ENCODE data around the gene CORO7.
"Not testable (repeated sequence)": the region's sequence is repeated elsewhere in the genome, so short reads cannot be mapped to it uniquely, and the experiment has no call there.

The CORO7 gene

DNA sequence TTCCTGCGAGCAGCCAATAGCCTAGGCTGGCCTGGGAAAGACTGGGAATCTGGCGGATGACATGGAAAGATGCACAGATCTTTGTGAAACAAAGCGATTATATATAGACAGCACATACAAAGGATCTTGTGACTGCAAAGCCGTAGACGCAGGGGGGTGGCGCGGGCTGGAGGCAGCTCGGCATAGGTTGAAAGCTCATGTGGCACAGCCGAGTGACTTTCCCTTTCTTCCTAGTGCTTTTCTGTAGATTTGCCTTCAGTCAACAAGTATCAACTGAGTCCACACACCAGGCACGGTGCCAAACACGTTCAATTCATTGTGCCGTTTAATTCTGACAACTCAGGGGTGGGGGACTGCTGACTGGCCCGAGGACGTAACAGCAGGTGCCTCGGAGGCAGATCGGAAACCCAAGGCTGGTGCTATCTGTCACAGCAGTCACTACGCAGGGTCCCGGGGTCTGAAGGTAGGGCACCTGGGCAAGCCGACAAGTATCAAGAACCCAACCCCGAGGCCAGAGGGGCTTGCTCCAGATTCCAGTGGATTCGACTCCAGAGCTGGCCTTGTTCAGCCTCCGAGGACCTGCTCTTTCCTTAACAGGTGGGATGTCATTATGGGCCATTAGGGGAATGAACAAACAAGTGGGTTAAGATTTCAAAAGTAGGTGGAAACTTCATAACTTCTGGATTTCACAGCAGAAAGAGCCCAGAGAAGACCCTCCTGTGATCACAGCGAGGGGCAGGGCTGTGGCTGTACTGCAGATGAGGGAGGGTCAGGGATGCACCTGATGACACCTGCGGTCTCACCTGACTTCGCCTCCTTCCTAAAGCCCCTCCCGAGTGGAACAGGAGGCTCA lies 71.2 kb downstream of the CORO7 start:
- TF ChIP-seq CTCF (IDR thresholded peaks at IDR 0.05; ENCODE audit: control insufficient read depth, extremely low read depth, insufficient read depth): no peak
- DNase-seq (ENCODE audit: low read depth): no peak
- no peak overlapping the region for H3K4me3 ChIP-seq (ENCODE audit: low read depth, low read length)

DNA sequence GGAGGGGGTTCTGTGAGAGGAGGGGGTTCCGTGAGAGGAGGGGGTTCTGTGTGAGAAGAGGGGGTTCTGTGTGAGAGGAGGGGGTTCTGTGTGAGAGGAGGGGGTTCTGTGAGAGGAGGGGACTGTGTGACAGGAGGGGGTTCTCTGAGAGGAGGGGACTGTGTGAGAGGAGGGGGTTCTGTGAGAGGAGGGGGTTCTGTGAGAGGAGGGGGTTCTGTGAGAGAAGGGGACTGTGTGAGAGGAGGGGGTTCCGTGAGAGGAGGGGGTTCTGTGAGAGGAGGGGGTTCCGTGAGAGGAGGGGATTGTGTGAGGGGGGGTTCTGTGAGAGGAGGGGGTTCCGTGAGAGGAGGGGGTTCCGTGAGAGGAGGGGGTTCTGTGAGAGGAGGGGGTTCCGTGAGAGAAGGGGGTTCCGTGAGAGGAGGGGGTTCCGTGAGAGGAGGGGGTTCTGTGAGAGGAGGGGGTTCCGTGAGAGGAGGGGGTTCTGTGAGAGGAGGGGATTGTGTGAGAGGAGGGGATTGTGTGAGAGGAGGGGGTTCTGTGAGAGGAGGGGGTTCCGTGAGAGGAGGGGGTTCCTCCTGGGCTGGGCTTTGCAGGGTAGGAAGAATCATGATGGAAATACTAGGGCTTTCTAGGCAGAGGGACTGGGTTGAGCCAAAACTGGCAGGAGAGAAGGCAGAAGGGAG lies 72.0 kb downstream of the CORO7 start:
- not testable (repeated sequence) for DNase-seq (ENCODE audit: low read depth); H3K4me3 ChIP-seq (ENCODE audit: low read depth, low read length)

- no peak for TF ChIP-seq CTCF (IDR thresholded peaks at IDR 0.05; ENCODE audit: control insufficient read depth, extremely low read depth, insufficient read depth)
Measured at GRCh38 chr16:4342866-4343744, 73.3 kb downstream of the CORO7 start.

DNA sequence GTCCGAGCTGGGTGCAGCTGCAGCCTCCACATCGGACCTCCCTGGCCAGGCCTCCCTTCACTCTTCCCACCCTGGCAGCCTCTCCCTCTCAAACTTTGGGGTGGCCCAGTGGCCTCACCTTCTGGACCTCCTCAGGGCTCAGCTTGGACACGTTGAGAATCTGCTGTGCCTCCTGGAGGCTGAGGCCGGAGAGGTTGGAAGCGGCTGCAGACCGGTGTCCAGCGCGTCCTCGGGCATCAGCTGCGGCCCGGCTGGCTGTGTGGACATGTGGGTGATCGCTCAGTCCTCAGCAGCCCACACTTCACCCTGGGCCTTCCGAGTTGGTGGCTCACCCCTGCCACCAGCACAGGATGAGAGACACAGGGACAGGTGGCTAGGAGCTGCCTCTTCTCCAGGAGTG lies 75.1 kb downstream of the CORO7 start:
- H3K4me3 ChIP-seq (ENCODE audit: low read depth, low read length): no peak overlapping the region
- no peak for DNase-seq (ENCODE audit: low read depth)
- TF ChIP-seq CTCF (IDR thresholded peaks at IDR 0.05; ENCODE audit: control insufficient read depth, extremely low read depth, insufficient read depth): no peak

More at GRCh38 chr16:4342866-4343744, 73.3 kb downstream of the CORO7 start:
- DNase-seq (ENCODE audit: low read depth): no peak
- H3K4me3 ChIP-seq (ENCODE audit: low read depth, low read length): no peak overlapping the region

DNA sequence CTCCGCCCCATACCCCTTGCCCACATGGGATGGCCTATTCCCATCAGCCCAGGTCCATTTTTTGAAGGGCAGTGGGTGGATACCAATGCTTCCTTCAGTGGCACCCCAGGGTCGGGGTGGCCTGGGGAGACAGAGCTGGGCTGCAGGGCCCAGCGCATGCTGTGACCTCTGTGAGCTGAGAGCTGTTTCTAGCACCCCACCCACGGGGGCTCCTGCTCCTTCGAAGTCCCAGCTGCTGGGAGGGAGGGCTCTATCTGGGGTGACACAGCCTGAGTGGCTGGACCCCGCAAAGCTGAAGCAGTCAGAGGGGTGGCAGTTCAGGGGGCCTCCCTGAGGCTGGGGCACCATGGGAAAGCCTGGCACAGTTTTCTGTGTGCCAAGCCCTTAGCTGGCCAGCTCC lies 76.0 kb downstream of the CORO7 start:
- no peak for DNase-seq (ENCODE audit: low read depth)
- no peak overlapping the region for H3K4me3 ChIP-seq (ENCODE audit: low read depth, low read length)
- TF ChIP-seq CTCF (IDR thresholded peaks at IDR 0.05; ENCODE audit: control insufficient read depth, extremely low read depth, insufficient read depth): no peak

DNA sequence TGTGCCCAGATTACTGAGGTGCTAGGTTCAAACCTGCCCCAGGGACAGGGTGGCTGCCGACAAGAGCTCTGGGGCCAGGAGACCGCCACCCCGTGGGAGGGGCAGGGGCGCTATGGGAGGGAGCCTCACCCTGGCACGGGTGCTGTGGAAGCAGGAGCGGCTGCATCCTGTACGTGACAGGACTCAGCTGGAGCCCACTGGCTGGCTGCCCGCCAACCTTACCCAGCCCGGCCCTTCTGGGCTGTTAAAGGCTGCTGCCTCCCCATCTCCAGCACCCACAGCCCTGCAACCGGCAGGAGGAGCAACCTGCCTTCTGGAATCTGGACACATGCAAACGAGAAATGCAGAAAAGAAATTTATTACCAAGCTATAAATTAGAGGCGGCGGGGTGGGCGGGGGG lies 76.5 kb downstream of the CORO7 start:
- no peak overlapping the region for H3K4me3 ChIP-seq (ENCODE audit: low read depth, low read length)
- no peak for DNase-seq (ENCODE audit: low read depth)
- TF ChIP-seq CTCF (IDR thresholded peaks at IDR 0.05; ENCODE audit: control insufficient read depth, extremely low read depth, insufficient read depth): no peak

DNA sequence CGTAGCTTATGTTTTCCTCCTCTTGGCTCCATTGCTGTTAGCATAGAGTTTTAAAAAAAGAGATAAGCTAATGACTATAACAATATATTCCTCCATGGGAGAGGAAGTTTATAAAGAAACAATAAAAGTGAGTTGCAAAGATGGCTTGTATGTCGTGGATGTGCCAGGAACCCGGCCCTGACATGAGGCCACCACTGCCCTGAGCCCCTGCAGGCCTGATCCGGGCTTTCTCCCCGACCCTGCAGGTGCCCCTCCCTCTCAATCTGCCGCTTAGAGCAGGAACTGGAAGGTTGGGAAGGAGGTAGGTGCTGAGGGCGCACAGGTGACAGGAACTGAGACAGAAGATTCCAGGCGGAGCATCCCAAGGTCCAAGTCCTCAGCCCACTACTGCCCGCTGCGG lies 76.9 kb downstream of the CORO7 start:
- no peak for DNase-seq (ENCODE audit: low read depth)
- no peak overlapping the region for H3K4me3 ChIP-seq (ENCODE audit: low read depth, low read length)
- TF ChIP-seq CTCF (IDR thresholded peaks at IDR 0.05; ENCODE audit: control insufficient read depth, extremely low read depth, insufficient read depth): no peak

All from LNCaP clone FGC (cell line).